C4-2B (cell line): ENCODE measurements around the gene SYNJ2.

Source experiments
- H3K27ac ChIP-seq: fragments of 450-650 bp; 2 replicates; pipeline ENCODE4 v1.5.1; 2017
- ZFX ChIP-seq: fragments of 450-650 bp; IDR thresholded peaks from 2 replicates; pipeline ENCODE4 v1.6.1; 2017
- TF ChIP-seq, protein P1 (sequence below): fragments of 450-650 bp; conservative IDR thresholded peaks from 2 replicates; pipeline ENCODE4 v1.5.1; 2017; ENCODE audit warnings: mild to moderate bottlenecking

SYNJ2 gene

DNA sequence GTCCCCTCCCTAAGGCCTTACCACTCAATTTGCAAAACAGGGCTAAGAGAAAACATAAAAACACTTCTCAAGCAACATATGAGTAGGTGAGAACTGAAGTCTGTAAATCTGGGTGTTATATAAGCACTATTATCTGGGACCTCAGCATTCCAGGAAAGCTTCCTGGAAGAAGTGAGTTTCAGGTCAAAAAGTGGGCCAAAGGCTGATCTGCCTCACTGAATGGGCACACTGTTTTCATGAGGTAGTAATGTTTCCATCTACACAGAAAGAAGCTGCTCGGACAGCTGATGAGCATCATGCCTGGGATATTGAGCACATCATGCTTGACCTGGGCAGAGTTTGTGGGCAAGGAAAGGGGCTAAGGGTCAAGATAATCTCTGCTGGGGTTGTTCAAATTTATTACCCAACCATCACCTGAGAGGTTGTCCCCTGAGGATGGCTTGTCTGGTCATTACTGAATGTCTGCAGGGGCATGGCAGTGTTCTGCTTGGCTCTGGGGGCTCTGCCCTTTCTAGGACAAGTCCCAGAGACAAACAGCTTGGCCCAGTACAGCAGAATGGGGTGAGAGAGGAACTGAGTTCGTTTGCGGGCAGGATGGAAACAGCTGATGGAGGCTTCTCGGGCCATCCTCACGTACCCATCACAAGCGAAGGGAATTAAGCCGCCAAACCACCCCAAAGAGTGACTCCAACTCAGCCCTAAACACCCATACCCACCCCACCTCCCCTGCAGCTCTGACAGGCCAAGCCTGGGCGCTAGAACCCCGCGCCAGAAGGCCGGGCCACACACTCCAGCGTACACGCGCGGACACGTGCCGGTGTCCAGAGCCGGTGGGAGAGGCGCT is 1.2 kb upstream of the SYNJ2 start:
- TF ChIP-seq ZFX = no peak
- TF ChIP-seq, protein P1, sequence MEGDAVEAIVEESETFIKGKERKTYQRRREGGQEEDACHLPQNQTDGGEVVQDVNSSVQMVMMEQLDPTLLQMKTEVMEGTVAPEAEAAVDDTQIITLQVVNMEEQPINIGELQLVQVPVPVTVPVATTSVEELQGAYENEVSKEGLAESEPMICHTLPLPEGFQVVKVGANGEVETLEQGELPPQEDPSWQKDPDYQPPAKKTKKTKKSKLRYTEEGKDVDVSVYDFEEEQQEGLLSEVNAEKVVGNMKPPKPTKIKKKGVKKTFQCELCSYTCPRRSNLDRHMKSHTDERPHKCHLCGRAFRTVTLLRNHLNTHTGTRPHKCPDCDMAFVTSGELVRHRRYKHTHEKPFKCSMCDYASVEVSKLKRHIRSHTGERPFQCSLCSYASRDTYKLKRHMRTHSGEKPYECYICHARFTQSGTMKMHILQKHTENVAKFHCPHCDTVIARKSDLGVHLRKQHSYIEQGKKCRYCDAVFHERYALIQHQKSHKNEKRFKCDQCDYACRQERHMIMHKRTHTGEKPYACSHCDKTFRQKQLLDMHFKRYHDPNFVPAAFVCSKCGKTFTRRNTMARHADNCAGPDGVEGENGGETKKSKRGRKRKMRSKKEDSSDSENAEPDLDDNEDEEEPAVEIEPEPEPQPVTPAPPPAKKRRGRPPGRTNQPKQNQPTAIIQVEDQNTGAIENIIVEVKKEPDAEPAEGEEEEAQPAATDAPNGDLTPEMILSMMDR = no peak
- no peak overlapping the region for H3K27ac ChIP-seq

DNA sequence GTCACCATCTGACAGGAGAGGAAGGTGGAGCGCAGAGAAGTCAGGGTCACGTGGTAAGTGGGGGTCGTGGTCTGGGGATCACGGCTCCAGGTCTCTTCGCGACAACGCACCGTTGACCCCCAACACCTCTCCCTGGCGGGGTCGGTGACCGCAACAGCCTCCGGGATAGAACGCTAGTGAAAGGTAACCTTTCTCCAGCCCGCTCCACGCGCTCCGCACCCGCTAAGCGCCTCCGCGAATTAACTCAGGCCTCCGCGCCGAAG is 600 bp upstream of the SYNJ2 start:
- TF ChIP-seq, protein P1 = no peak
- TF ChIP-seq ZFX = no peak
- peak overlapping the region; percentile 84; the same call in 1 of the 2 replicates for H3K27ac ChIP-seq

DNA sequence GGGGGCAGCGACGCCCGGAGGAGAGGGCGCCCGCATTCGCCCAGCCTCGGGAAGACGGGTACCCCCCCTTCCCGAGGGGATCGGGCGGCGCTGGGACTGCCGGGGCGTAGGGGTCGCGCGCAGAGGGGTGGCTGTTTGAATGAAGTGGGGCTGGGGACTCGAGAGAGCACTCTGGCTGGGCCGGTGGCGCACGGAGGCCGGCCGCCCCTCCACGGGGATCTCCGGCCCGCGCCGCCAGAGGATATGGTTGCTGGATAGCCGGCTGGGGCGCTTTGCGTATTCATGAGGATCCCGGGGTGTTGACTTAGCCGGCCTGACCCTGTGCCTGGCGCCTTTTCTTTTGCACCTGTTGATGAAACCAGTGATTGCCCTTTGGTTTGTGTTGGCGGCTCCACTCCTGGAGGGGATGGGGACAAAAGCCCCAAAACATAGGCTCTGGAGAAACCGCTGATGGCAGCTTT is 469 bp downstream of the SYNJ2 start:
- peak overlapping the region; percentile 84 for H3K27ac ChIP-seq
- TF ChIP-seq, protein P1 = no peak
- no peak for TF ChIP-seq ZFX

- peak overlapping the region; percentile 84 for H3K27ac ChIP-seq
- TF ChIP-seq, protein P1 = 0 out of 2 replicates have a peak, but pooled peaks have one; percentile 12
- TF ChIP-seq ZFX = no peak
These were observed 1.1 kb downstream of the SYNJ2 start for GRCh38 chr6:157982563-157983405.

DNA sequence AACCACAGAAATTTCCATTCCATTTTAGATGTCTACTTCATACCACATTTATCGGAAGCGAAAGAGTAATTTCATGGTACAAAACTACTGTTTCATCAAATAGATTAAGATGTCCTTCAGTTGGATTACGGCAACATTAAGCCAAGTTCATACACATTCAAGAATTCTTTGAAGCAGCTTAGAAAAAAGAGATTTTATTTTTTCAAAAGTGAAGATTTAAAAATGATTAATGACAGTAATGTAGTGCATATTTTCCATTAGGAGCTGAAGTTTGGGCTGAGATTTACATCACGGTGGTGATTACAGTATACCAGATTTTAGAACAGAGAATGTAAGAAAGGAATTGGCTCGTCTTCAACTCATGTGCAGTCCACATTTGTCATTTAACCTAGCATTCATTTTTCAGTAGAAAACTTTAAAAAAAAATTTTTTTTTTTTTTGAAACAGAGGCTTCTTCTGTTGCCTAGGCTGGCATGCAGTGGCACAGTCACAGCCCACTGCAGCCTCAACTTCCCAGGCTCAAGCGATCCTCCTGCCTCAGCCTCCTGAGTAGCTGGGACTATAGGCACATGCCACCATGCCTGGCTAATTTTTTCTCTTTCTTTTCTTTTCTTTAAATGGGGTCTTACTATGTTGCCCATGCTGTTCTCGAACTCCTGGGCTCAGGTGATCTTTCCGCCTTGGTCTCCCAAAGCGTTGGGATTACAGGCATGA is 1.9 kb downstream of the SYNJ2 start:
- TF ChIP-seq ZFX = no peak
- TF ChIP-seq, protein P1 = no peak
- no peak overlapping the region for H3K27ac ChIP-seq

DNA sequence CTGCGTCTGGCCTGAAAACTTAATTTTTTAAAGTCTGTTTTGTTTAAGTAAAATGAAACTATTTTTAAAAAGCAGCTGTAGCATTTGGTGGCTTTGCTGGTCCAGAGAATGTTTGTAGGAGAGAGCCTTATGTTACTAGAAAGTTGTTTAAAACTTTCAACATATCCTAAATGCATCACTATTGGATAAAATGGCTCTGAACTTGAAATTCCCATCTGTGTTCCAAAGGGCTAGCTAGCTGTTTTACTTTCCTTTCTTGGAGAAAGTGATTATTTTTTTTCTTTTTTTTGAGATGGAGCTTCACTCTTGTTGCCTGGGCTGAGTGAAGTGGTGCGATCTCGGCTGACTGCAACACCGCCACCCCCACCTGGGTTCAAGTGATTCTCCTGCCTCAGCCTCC is 2.5 kb downstream of the SYNJ2 start:
- peak overlapping the region; percentile 70; the same call in 1 of the 2 replicates for H3K27ac ChIP-seq
- TF ChIP-seq, protein P1 = no peak
- TF ChIP-seq ZFX = no peak
